ENCODE measurements around the gene PLOD2. TPM values are rescaled to one million over a fixed set of nuclear protein-coding genes. Genes with fewer than 3 reads are reported as not detected.

Gene PLOD2
- total RNA-seq, 1 experiment from 2014 or later: 158 TPM

GRCh38 chr3:146106986-146107385 is 54.0 kb downstream of the PLOD2 start:
- DNase-seq (ENCODE audit: low read depth, low spot score) (no peak), ATAC-seq (no peak)
- POLR2A ChIA-PET: no interaction called here
- H3K27me3 ChIP-seq (ENCODE audit: control insufficient read depth, insufficient read depth, low read length): no peaks in the 10 kb centered on the region
- CTCF ChIA-PET: no interaction called here
- no peaks in the 10 kb centered on the region for H3K9me3 ChIP-seq (ENCODE audit: control insufficient read depth, insufficient read depth, low read depth, low read length)
- in situ Hi-C loops (cut with HindIII; ENCODE audit: low pct_unique_long_range_greater_than_20kb, low sequenced_read_pairs) (no loop called here), intact Hi-C loops (cut with micrococcal nuclease; ENCODE audit: unreplicated experiment) (no loop called here)
- no peak overlapping the region for H3K4me3 ChIP-seq (ENCODE audit: low read depth in 2 of 2, low read length in 2 of 2)
- no peak overlapping the region for H3K27ac ChIP-seq (ENCODE audit: low read length)
- H3K4me1 ChIP-seq (ENCODE audit: control insufficient read depth, insufficient read depth, low read length): no peaks in the 10 kb centered on the region
- no TSS peak for BruUV-seq (replicated peaks)
- TF ChIP-seq, protein P1, sequence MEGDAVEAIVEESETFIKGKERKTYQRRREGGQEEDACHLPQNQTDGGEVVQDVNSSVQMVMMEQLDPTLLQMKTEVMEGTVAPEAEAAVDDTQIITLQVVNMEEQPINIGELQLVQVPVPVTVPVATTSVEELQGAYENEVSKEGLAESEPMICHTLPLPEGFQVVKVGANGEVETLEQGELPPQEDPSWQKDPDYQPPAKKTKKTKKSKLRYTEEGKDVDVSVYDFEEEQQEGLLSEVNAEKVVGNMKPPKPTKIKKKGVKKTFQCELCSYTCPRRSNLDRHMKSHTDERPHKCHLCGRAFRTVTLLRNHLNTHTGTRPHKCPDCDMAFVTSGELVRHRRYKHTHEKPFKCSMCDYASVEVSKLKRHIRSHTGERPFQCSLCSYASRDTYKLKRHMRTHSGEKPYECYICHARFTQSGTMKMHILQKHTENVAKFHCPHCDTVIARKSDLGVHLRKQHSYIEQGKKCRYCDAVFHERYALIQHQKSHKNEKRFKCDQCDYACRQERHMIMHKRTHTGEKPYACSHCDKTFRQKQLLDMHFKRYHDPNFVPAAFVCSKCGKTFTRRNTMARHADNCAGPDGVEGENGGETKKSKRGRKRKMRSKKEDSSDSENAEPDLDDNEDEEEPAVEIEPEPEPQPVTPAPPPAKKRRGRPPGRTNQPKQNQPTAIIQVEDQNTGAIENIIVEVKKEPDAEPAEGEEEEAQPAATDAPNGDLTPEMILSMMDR (IDR thresholded peaks at IDR 0.05): no peak
- TF ChIP-seq, protein P2, sequence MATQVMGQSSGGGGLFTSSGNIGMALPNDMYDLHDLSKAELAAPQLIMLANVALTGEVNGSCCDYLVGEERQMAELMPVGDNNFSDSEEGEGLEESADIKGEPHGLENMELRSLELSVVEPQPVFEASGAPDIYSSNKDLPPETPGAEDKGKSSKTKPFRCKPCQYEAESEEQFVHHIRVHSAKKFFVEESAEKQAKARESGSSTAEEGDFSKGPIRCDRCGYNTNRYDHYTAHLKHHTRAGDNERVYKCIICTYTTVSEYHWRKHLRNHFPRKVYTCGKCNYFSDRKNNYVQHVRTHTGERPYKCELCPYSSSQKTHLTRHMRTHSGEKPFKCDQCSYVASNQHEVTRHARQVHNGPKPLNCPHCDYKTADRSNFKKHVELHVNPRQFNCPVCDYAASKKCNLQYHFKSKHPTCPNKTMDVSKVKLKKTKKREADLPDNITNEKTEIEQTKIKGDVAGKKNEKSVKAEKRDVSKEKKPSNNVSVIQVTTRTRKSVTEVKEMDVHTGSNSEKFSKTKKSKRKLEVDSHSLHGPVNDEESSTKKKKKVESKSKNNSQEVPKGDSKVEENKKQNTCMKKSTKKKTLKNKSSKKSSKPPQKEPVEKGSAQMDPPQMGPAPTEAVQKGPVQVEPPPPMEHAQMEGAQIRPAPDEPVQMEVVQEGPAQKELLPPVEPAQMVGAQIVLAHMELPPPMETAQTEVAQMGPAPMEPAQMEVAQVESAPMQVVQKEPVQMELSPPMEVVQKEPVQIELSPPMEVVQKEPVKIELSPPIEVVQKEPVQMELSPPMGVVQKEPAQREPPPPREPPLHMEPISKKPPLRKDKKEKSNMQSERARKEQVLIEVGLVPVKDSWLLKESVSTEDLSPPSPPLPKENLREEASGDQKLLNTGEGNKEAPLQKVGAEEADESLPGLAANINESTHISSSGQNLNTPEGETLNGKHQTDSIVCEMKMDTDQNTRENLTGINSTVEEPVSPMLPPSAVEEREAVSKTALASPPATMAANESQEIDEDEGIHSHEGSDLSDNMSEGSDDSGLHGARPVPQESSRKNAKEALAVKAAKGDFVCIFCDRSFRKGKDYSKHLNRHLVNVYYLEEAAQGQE (IDR thresholded peaks at IDR 0.05; ENCODE audit: insufficient read depth in 1 of 2, low read depth in 2 of 2, low read length in 1 of 2): no peak
- TF ChIP-seq TCF7L2 (IDR thresholded peaks at IDR 0.05; ENCODE audit: low read depth, low read length) (no peak), SIN3A (IDR thresholded peaks at IDR 0.05; ENCODE audit: borderline replicate concordance, insufficient read depth, low read depth, low read length) (no peak), POLR2AphosphoS5 (IDR thresholded peaks at IDR 0.05; ENCODE audit: low read depth, low read length) (no peak)
- peaks cover 4% of the 10 kb centered on the region for H3K36me3 ChIP-seq (ENCODE audit: control insufficient read depth, insufficient read depth, low read length)

DNA sequence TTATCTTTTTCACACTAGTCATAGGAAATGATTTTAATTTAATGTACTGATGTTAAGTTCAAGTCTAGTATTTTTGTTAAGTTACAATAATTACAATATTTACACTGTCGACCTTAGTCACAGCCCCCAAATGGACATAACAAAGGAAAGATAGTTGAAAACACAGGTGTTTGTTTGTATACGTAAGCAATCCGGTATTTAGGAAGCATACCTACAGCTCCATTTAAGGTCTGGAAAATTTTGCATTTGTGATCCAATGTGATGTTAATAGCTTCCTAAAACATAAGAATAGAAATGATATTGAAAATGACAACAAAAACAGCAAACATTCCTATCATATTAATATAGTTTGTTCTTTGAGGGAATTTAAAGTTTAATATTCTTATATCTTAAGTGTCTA is 56.9 kb downstream of the PLOD2 start:
- peaks cover 4% of the 10 kb centered on the region for H3K36me3 ChIP-seq (ENCODE audit: control insufficient read depth, insufficient read depth, low read length)
- ChIA-PET POLR2A (no interaction called here), CTCF (no interaction called here)
- no peak for DNase-seq (ENCODE audit: low read depth, low spot score)
- ATAC-seq: no peak
- TF ChIP-seq TCF7L2 (IDR thresholded peaks at IDR 0.05; ENCODE audit: low read depth, low read length) (no peak), SIN3A (IDR thresholded peaks at IDR 0.05; ENCODE audit: borderline replicate concordance, insufficient read depth, low read depth, low read length) (no peak), POLR2AphosphoS5 (IDR thresholded peaks at IDR 0.05; ENCODE audit: low read depth, low read length) (no peak)
- TF ChIP-seq, protein P1 (IDR thresholded peaks at IDR 0.05): no peak
- TF ChIP-seq, protein P2 (IDR thresholded peaks at IDR 0.05; ENCODE audit: insufficient read depth in 1 of 2, low read depth in 2 of 2, low read length in 1 of 2): no peak
- no peaks in the 10 kb centered on the region for H3K4me1 ChIP-seq (ENCODE audit: control insufficient read depth, insufficient read depth, low read length)
- intact Hi-C loops (cut with micrococcal nuclease; ENCODE audit: unreplicated experiment): no loop called here
- in situ Hi-C loops (cut with HindIII; ENCODE audit: low pct_unique_long_range_greater_than_20kb, low sequenced_read_pairs): no loop called here
- no peak overlapping the region for H3K27ac ChIP-seq (ENCODE audit: low read length)
- no peaks in the 10 kb centered on the region for H3K9me3 ChIP-seq (ENCODE audit: control insufficient read depth, insufficient read depth, low read depth, low read length)
- H3K27me3 ChIP-seq (ENCODE audit: control insufficient read depth, insufficient read depth, low read length): no peaks in the 10 kb centered on the region
- no peak overlapping the region for H3K4me3 ChIP-seq (ENCODE audit: low read depth in 2 of 2, low read length in 2 of 2)
- BruUV-seq (replicated peaks): no TSS peak

All from Panc1 (cell line).